ENCODE measurements around the gene TSPAN12.

TSPAN12 gene

GRCh38 chr7:120842121-120842621, 15.8 kb downstream of the TSPAN12 start:
- DNase-seq: no peak

DNA sequence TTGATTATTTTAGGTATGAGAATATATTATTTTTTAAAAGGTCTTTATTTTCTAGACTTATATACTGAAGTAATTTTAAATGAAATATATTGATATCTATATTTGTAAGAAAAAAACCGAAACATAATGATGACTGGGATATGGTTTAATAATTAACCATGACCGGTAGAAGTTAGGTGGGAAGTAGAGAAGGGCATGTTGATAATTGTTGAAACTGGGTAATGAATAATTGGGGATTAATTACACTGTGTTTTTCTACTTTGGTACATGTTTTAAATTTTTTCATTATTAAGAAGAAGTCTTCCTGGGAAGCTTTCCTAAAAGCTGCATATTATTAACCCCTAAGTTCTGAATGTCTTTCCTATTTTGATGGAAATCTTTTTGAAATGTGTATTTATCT, 16.3 kb downstream of the TSPAN12 start:
- DNase-seq: no peak

- no peak for DNase-seq
Observed at GRCh38 chr7:120838281-120838682, 19.7 kb downstream of the TSPAN12 start.

DNA sequence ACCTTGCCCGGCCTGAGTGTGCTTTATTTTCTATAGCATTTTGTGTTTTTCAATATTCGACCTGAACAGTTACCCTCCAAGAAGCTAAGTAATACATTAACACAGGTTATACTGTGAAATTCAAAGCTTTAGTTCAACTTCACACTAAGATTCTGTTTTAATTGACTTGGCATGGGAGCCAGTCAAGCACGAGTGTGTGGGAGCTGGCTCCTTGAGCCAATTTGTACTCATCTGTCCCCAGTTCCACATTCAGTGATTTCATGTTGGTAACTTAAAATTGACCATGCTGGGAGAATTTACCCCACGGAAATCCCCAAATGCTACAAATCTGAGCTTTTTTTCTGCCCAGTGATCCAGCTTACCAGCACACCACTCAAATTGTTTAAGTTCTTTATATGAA, 20.3 kb downstream of the TSPAN12 start:
- no peak for DNase-seq

DNA sequence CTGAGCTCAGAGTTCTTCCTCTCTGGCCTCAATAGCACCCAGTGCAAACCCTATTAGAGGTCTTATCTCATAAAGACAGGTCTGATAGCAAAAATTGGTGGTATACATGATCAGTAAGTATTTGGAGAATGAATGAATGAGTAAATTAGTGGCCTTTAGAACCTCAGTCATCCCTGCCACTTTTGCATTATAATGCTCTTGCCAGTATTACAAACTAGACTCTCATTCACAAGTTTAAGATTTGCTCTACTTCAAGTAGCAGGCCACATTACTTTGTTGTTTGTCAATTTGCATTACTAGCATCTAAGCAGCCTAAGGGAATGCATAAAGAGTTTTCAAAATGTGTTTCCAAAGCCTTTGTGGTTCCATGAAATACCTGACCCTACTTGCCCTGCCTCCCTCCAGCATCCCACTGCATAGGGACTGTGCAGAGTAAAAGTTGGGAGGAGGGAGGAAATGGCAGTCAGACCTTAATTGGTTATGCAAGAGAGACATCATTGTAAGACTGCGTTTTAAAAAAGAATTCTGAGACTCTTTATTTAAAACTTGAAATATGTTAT, 21.3 kb downstream of the TSPAN12 start:
- DNase-seq: no peak

DNA sequence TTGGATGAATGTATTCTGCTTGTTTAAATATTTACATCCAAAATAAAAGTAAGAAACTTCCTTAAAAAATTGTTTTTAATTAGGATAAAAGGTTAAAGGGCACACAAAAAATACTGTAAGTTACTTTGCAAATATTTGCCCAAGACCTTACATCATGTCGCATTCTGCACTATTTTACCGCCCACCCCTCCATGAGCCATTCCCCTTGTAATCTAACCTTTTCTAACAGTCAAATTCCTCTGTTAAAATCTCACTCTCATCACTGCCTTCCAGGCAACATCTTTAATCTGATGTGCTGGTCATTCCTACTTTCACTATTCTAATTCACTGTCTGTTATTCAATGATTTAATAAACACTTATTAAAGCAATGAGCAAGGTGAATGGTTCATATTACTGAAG, 23.2 kb downstream of the TSPAN12 start:
- DNase-seq: no peak

DNA sequence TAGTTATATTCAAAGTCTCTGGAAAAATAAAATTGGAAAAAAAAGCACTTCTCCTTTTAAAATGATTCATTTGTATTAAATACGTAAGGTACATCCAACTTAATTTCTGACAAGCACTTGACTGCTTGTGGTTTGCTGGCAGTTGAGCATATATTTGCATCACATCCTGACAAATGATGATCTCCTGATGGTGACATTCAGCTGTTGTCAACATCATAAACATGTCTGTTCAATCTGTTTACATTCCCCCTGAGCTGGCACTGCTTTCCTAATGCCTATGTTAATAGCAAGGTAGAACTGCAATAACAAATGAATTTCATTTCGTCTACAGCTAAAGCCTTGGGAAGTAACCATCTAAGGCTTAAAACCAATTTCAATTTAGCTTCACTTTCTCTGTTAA, 24.4 kb downstream of the TSPAN12 start:
- no peak for DNase-seq

DNA sequence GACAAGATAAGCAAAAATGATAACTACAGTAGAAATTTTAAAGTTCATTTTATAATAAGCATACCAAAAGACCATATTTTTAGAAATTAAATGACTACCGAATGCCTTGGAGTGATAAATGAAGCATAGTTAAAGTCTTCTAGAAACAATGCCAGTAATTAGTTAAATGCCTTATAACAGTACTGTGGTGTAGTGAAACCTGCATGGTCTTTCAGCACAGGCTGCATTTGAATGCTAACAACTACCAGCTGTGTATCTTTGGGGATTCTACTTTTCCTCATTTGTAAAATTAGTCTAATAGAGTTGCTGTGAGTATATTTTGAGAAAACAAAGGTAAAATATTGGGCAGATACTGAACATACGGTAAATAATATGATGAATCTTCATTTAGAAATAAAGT, 25.1 kb downstream of the TSPAN12 start:
- DNase-seq: no peak

DNA sequence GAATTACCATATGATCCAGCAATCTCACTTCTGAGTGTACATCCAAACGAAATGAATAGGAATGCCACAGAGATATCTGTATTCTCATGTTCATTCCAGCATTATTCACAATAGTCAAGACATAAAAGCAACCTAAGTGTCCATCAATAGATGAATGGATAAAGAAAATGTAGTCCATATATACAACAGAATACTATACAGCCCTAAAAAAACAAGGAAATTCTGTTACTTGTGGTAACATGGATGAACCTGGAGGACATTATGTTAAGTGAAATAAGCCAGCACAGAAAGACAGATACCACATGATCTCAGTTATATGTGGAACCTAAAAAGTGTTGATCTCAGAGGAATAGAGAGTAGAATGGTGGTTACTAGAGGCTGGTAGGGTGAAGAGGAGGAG, 26.7 kb downstream of the TSPAN12 start:
- no peak for DNase-seq

DNA sequence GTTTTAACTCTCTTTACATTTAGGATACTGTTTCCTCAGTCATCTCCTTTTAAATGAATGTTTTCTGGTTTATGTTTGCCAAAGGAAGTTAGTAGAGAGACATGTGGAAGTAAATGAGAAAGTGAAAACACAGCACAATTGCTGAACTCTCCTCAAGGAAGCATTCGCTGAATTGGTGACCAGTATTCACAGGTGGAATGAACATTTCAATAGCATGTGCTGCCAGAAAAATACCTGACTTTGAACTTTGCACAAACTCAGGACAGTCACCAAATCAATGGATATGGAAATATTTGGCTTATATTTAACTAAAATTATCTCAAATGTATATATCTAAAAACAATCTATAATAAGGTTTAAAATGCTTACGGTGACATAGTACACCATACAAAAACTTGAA, 28.5 kb downstream of the TSPAN12 start:
- no peak for DNase-seq

- no peak for DNase-seq
Observed at GRCh38 chr7:120828528-120828927, 29.4 kb downstream of the TSPAN12 start.

DNA sequence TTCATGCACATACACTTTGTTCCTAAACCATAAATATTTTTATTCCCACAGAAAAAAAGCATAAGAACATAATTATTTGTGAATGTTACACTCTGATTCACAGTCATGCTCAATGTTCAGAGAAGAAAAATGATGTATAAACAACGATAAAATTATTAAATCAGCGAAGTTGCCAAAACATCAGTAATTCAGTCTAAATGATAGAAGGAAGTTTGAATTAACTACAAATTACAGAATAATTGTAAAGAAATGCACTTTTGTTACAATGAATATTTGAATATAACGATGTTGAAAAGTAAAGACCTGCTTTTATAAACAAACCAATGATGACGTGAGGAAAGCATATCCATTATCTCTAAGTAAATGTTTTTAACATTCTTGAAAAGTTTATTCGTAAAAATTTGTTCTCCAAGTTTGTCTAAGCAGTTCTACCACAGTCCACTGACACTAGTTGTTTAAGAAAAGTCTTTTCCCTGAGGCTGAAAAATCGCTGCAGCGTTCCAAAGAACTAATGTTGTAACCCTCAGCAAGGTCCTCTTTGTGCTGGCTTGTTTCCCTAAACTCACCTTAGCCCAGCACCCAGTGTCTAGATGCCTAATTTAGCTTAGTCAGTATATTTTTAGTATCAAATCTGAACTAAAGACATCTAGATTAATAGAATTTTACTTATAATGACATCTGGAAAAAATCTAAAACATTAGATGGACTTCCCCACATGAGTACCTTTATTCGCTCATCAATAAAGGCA, 30.4 kb downstream of the TSPAN12 start:
- DNase-seq: no peak

DNA sequence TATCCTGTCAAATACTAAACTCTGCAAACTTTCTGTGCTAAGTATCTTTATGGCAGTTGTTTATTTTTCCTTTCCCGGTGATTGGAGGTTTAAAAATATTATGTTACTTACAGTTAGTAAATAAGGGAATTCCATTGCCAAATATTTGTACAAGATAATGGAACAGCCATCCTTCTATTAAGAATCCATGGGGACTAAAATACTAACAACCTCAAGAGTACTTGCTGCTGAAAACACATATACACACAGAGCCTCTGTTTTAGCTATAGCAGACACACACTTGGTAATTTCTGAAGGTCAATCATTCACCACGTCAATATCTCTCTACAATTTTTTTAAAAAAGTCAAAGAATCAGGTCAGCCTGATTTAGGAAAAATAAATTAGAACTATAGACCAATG, 32.4 kb downstream of the TSPAN12 start:
- DNase-seq: no peak

DNA sequence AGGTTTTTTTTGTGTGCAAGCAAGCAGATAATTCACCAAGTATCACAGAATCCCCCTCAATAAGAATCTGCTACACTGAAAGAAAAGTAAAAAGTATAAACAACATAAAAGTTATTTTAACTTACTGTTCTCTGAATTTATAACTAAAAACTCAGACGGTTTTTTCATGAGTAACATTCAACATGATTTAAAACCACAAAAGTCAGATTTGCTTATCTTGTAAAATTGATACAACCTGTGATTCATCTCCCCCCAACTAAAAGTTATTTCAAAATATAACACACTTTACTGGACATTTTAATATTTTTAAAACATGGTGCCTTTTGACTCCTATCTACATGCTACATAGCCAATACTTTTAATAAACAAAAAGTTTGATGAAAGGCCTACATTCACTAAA, 32.8 kb downstream of the TSPAN12 start:
- DNase-seq: no peak

GRCh38 chr7:120819861-120820260, 38.1 kb downstream of the TSPAN12 start:
- no peak for DNase-seq

- DNase-seq: no peak
Observed at GRCh38 chr7:120817851-120818250, 40.1 kb downstream of the TSPAN12 start.

DNA sequence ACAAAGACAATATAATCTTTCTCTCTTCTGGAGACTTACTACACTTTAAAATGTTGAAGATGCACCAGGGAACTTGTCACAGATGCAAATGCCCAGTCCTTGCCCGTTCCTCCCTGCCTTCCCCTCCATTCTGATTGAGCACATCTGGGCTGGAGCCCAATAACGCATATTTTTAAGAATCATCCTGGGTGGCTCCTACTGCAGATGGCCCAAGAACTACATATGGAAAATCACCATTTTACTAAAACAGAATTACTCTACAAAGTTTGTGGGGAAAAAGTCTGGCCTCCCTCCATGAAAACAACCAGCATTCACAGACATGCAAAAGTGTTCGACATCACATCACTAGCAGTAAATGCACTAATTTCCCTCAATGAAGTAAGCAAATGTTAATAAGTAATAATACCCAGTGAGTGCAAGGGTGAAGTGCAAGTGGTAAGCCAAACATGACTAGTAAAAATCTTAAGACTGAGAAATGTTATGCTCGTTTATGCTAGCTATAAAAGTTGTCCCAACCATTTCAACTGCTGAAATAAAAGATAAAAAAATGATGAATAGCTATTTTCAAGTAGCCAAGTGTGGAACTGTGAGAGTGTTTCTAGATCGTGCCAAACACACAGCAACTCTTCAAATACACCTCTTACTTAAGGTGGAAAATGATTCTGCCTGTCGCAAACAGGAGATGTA, 43.5 kb downstream of the TSPAN12 start:
- no peak for DNase-seq

DNA sequence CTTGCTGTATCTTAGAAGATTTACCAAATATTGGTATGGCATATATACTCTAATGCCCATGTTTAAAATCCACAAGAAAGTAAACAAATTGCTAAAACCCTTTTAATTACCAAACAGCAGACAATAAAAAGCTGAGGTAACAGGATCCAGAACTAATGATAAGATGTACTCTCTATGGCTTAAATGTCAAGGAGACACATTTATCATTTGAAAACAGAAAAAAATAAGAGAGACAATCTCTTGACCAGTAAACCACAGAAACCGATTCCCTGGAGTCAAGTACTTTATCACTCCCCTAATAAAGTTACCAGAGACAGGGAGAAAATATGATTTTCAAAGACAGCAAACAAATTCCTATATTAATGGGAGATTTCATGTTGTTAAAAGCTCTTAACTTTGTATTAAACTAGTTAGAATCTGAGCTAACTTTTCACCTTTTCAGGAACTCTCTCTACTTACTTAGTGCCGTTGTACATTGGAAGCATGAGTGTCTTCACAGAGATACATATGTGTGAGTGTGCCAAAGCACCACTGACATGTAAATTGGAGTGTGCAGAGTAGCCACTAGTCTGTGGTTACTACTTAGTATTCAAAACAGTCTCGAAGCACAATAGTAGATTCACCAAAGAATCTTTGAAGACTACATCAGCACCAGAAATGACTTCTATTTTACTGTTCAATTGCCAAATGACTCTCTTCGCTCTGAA, 44.2 kb downstream of the TSPAN12 start:
- no peak for DNase-seq

GRCh38 chr7:120813089-120813488, 44.9 kb downstream of the TSPAN12 start:
- no peak for DNase-seq

DNA sequence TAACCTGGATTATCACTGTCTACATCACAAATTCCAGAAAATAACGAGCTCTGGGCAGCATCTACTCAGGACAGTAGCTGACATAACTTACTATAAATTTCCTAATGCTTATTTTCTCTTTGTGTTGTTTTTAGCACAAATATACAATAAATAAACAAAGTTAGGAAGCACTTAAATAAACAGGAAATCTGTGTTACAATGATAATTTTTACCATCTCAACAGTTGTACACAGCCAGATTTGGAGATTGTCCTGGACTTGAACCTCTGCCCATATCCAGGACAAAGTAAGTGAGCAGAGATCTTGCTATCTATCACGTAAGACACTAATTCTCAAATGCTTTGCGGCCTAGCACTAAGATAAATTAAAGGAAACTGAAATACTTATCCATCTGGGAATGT, 48.7 kb downstream of the TSPAN12 start:
- DNase-seq: no peak

GRCh38 chr7:120807390-120807789, 50.6 kb downstream of the TSPAN12 start:
- no peak for DNase-seq

GRCh38 chr7:120806669-120807068, 51.3 kb downstream of the TSPAN12 start:
- no peak for DNase-seq

DNA sequence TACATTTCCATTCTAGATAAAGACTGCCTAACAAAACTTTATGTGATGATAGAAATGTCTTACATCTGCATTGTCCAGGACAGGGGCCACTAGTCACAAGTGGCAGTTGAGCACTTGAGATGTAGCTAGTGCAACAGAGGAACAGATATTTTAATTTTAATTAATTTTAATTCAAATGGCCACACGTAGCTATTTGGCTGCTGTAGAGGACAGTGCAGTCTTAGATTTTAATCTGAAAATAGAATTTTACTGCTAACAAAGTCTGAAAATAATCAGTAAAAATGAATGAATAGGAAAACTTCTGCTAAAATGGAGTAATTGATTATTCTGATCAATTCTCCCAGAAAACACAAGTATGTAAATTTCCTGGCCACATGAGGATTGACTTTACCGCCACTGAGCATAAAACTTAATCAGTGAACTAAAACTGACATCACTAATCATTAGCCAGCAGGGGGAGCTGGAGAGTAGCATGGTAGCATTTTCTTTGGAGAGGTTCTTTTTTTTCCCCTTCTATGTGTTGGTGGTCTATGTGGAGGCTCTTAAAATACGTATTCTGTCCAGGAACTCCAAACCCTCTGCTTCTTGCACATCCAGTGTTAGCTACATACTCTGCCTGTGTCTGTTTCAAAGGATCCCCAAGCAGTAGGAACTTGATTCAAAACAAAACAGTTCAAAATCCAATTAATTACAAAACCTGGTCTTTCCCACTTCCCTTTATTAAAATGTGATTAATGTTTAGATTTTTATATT, 52.1 kb downstream of the TSPAN12 start:
- DNase-seq: peak; percentile 65
